SK-N-MC (cell line): ENCODE measurements around the gene HLF.

Source experiments
- FOXP2 ChIP-seq: optimal IDR thresholded peaks from 2 replicates; pipeline ENCODE3; 2011; ENCODE audit warnings: mild to moderate bottlenecking, moderate library complexity; ENCODE audit not compliant: insufficient read depth; ENCODE audit errors: extremely low read length, control extremely low read depth
- POLR2AphosphoS5 ChIP-seq: IDR thresholded peaks from 2 replicates; pipeline ENCODE4 v1.6.1; 2012; ENCODE audit warnings: mild to moderate bottlenecking, low read depth, low read length, borderline replicate concordance

DNA sequence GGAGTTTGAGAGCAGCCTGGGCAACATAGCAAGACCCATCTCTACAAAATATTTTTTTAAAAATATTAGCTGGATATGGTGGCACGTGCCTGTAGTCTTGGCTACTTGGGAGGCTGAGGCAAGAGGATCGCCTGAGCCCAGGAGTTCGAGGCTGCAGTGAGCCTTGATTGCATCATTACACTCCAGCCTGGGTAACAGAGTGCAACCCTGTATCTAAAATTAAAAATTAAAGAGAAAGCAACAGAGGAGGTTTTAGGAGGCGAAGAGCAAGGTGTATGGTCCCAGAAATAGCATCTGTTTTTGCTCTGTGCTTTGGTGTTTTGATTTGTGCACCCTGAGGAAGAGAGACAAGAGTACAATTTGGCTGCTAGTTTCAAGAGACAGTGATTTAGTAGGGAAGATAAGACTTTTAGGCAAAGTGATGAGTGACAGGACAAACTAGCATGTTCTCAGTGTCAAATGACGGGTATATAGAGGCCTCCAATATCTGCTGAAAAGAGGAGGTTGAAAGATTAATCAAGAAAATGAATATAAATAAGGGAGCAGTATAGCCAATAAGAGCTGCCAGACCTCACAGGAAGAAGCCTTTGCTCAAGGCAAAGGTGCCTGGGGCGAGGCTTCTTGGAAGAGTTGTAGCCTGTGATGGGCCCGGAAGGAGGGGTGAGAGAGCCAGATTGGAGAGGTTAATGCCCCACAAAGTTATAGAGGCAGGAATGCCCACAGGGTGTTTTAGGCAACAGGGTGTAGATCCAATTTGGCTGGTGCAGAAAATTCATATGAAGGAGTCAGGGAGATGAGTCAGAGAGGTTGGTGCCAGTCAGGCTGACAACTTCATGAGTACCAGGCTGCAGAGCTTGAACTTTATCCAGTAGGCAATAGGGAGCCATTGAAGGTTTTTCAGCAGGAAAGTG is 11.4 kb downstream of the HLF start:
- no peak for TF ChIP-seq POLR2AphosphoS5
- no peak for TF ChIP-seq FOXP2
